ENCODE data around the gene SNX2. TPM values are rescaled to one million over a fixed set of nuclear protein-coding genes. Genes with fewer than 3 reads are reported as not detected.
"Not testable (repeated sequence)": the region's sequence is repeated elsewhere in the genome, so short reads cannot be mapped to it uniquely, and the experiment has no call there.

Gene SNX2
- total and polyA plus RNA-seq, 5 experiments from 2014 or later: 47.6 to 76.5 (median 58.2) TPM

DNA sequence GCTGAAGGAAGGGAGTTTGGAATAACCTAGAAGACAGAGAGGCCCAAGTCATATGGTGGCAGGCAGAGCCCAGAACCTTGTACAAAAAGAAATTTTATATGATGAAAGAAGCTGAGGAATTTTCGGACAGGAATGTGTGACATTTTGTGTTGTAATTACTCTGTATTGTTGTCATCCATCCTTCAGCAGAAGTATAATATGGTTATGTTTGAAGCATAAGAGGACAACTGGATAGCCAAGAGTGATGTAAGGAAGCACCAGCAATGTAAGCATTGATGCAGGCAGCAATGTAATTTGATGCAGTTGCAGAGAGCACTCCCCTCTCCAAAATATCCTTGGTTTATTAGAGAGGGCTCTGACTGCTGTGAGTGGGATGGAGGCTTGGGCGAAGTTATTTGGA, 19.1 kb upstream of the SNX2 start:
- H3K9me3 Mint-ChIP-seq: no peaks in the 10 kb centered on the region
- no peak for DNase-seq
- peaks cover 0 to 7% (median 0%) of the 10 kb centered on the region in 4 donors for H3K4me1 Mint-ChIP-seq
- H3K27ac Mint-ChIP-seq: no peak overlapping the region
- ATAC-seq: no peak
- POLR2A ChIA-PET: no interaction called here
- H3K27me3 Mint-ChIP-seq: peaks cover 3 to 22% (median 15%) of the 10 kb centered on the region in 5 donors
- H3K36me3 Mint-ChIP-seq: peaks cover 0 to 1% (median 0%) of the 10 kb centered on the region in 3 donors
- H3K4me3 Mint-ChIP-seq: no peak overlapping the region

DNA sequence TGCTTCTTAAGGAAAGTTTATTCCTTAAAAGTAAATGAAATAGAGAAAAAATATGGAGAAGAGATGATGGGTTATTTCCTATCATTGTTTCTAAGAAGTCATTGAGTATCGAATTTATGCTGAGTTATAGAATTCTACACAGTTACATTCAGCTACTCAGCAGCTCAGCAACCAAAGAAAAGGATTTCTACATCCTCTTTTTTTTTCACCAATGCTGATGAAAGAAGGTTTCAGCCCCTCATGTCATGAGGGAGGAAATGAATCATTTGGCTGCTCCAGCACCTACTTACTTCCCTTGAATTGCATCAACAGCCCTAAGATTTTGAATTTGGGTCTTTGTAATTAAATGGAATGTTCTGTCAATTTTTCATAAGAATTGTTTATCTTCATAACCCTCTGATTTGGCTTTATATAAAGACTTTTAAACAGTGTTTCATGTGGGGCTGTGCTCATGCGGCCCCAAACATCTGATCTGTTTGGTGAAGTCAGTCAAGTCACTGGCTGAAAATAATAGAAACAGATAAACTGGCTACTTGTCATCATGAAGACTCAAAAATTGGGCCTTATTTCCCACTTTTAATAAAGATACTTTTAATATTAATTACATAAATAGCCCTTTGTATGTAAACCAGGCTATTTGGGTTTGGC, 18.5 kb upstream of the SNX2 start:
- Mint-ChIP-seq H3K4me1 (peaks cover 0 to 7% (median 0%) of the 10 kb centered on the region in 4 donors), H3K4me3 (no peak overlapping the region), H3K27me3 (peaks cover 3 to 16% (median 10%) of the 10 kb centered on the region in 5 donors), H3K27ac (no peak overlapping the region), H3K9me3 (no peaks in the 10 kb centered on the region), H3K36me3 (peaks cover 0 to 1% (median 0%) of the 10 kb centered on the region in 3 donors)
- ATAC-seq (no peak), DNase-seq (no peak)
- POLR2A ChIA-PET: no interaction called here

DNA sequence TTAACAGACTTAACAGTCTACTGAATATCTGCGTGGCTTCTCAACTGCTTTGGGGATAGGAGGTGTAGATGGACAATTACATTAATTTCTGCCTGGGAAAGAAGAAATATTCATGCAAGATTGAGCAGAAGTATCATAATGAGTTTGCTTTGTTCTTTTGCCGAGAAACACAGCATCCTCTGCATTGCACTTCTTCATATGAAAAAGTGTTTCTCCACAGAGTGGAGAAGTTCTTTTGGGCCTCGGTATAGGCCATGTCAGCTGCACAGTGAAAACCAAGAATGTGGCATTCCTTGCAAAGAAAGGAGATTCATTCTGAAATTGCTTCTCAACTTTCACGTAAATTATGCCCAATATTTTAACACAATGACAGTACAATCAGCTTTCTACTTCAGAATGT, 17.6 kb upstream of the SNX2 start:
- peaks cover 2 to 7% (median 4%) of the 10 kb centered on the region in 5 donors for H3K27me3 Mint-ChIP-seq
- H3K9me3 Mint-ChIP-seq: no peaks in the 10 kb centered on the region
- no peak overlapping the region for H3K4me3 Mint-ChIP-seq
- H3K4me1 Mint-ChIP-seq: peaks cover 0 to 7% (median 0%) of the 10 kb centered on the region in 4 donors
- H3K36me3 Mint-ChIP-seq: peaks cover 0 to 1% (median 0%) of the 10 kb centered on the region in 3 donors
- DNase-seq (no peak), ATAC-seq (no peak)
- POLR2A ChIA-PET: no interaction called here
- no peak overlapping the region for H3K27ac Mint-ChIP-seq

DNA sequence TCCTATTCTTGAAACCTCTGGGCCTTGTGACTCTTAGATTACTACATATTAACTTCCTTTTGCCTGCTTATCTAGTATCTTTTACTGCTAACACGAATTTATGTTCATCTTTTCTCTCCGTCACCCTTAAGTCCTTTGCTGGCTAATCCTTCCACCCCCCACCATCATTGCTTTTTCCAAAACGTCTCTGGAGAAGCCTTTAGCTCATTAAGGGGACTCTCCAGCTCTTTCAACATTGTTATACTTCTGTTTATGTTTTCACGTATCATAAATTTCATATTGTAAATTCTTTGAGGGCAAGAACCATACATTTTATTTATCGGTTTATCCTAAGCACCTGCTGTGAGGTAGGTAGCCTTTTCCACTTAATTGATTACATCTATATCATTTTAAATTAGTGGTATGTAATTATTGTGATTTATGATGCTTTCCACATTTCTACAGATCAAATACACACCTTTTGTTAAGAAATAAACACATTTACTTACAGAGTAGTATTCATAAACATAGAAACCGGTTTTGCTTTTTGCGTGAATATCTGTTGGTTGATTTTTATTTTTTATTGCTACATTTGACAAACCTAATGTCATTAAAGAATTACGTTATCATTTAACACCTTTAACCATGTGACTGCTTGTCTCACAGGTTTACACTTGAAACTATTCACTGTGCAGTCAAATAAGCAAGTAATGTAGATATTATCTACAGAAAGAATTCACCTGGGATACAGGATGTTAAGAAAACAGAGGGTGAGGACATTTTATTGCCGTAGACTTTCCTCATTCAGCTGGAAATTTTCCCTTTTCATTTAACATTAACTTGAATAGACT, 15.4 kb upstream of the SNX2 start:
- H3K4me3 Mint-ChIP-seq: no peak overlapping the region
- H3K9me3 Mint-ChIP-seq: no peaks in the 10 kb centered on the region
- ATAC-seq (no peak), DNase-seq (no peak)
- peaks cover 0 to 7% (median 0%) of the 10 kb centered on the region in 4 donors for H3K4me1 Mint-ChIP-seq
- POLR2A ChIA-PET: no interaction called here
- no peaks in the 10 kb centered on the region for H3K27me3 Mint-ChIP-seq
- H3K36me3 Mint-ChIP-seq: peaks cover 0 to 3% (median 0%) of the 10 kb centered on the region in 3 donors
- H3K27ac Mint-ChIP-seq: no peak overlapping the region

DNA sequence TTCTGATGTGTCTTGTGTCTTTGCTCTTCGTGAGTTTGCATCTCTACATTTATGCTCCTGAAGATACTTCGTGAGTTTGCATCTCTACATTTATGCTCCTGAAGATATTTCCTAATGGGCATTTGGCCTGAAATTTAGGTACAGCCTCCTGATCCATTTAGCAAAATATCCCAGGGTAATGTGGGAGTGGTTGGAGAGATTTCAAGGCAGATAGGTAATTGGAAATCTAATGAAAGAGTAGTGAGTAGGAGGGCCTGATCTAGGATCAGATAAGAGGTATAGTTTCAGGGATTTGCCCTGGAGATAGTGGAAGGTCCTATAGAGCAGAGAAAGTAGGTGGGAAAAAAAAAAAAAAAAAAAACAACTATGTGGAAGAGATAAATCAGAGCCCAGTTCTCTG, 14.6 kb upstream of the SNX2 start:
- DNase-seq (no peak), ATAC-seq (no peak)
- no peaks in the 10 kb centered on the region for H3K9me3 Mint-ChIP-seq
- no peak overlapping the region for H3K4me3 Mint-ChIP-seq
- POLR2A ChIA-PET: no interaction called here
- no peak overlapping the region for H3K27ac Mint-ChIP-seq
- peaks cover 0 to 7% (median 0%) of the 10 kb centered on the region in 4 donors for H3K4me1 Mint-ChIP-seq
- H3K27me3 Mint-ChIP-seq: no peaks in the 10 kb centered on the region
- peaks cover 0 to 3% (median 0%) of the 10 kb centered on the region in 3 donors for H3K36me3 Mint-ChIP-seq

DNA sequence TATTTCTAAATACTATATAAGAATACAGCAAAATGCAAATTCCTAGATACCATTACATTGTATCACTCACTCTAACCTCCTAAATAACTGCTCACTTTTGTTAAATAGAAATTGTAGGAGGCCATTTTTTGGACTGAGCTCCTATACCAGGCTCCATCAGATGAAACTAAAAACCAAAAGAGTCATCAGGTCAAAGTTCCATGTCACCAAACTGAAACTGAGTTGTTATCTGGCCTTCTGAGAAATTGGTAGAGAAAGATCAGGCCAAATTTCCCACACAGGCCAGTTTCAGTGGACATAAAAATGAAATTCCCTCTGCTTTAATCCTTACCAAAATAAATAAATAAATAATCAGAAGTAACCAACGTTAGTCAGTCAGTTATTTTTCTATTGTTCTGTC, 13.8 kb upstream of the SNX2 start:
- no peak for ATAC-seq
- no peaks in the 10 kb centered on the region for H3K27me3 Mint-ChIP-seq
- no peak overlapping the region for H3K27ac Mint-ChIP-seq
- POLR2A ChIA-PET: no interaction called here
- no peak for DNase-seq
- no peak overlapping the region for H3K4me3 Mint-ChIP-seq
- H3K36me3 Mint-ChIP-seq: peaks cover 0 to 3% (median 0%) of the 10 kb centered on the region in 3 donors
- no peaks in the 10 kb centered on the region for H3K9me3 Mint-ChIP-seq
- peaks cover 0 to 4% (median 0%) of the 10 kb centered on the region in 4 donors for H3K4me1 Mint-ChIP-seq

DNA sequence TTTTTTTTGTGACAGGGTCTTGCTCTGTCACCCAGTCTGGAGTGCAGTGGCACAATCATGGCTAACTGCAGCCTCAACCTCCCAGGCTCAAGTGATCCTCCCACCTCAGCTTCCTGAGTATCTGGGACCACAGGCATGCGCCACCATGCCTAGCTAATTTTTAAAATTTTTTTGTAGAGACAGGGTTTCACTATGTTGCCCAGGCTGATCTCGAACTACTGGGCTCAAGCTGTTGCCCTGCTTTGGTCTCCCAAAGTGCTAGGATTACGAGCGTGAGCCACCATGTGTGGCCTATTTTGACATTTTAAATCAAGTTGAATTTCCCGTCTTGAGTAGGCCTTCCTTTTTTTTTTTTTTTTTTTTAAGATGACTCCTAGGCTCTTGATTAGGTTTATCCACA, 13.0 kb upstream of the SNX2 start:
- not testable (repeated sequence) for H3K27me3 Mint-ChIP-seq, ATAC-seq, H3K27ac Mint-ChIP-seq, H3K4me1 Mint-ChIP-seq, DNase-seq, H3K36me3 Mint-ChIP-seq, H3K9me3 Mint-ChIP-seq, H3K4me3 Mint-ChIP-seq
- POLR2A ChIA-PET: interaction anchor here (0.7 kb wide), 1 partner anchor 106 kb away, joined by 3 read pairs; no protein-coding TSS in a partner anchor

DNA sequence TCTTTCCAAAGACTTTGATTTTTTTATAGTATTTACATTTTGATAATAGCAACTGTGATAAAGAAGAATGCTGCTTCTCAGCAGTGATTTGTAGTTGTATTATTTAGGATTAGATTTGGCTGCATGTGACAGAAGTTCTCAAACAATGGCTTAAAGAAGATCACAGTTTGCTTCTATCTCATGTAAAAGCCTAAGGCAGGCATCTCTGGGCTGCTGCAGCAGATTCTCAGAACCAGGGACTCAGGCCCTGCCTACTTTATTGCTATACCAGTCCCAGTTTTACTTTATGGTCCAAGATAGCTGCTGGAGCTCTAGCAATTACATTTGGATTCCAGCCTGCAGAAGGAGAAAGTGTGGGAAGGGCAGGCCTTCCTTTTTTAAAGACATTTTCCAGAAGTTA, 8.8 kb upstream of the SNX2 start:
- DNase-seq: no peak
- H3K9me3 Mint-ChIP-seq: no peaks in the 10 kb centered on the region
- no peak overlapping the region for H3K4me3 Mint-ChIP-seq
- H3K36me3 Mint-ChIP-seq: peaks cover 0 to 2% (median 0%) of the 10 kb centered on the region in 3 donors
- peaks cover 0 to 11% (median 1%) of the 10 kb centered on the region in 5 donors for H3K27me3 Mint-ChIP-seq
- POLR2A ChIA-PET: no interaction called here
- no peak overlapping the region for H3K27ac Mint-ChIP-seq
- ATAC-seq: no peak
- H3K4me1 Mint-ChIP-seq: no peaks in the 10 kb centered on the region

DNA sequence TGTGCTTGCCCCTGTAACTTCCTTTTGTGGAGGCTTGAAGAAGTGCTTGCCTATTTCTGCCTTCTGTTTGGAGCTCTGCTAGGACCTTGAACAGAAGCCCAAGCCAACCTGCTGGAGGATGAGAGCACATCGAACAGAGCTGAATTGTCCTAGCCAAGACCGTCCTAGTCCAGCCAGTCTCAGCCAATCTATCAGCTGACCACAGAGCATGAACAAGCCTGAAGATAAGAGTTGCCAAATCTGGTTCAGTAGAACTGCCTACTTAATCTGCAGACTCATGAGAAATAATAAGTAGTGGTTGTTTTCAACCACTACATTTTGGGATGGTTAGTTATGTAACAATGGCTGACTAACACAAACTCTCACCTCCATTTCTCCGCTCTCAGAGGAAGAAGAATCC, 4.4 kb upstream of the SNX2 start:
- no peak overlapping the region for H3K4me3 Mint-ChIP-seq
- no peak overlapping the region for H3K27ac Mint-ChIP-seq
- peaks cover 0 to 11% (median 1%) of the 10 kb centered on the region in 5 donors for H3K27me3 Mint-ChIP-seq
- DNase-seq (no peak), ATAC-seq (no peak)
- peaks cover 2 to 11% (median 5%) of the 10 kb centered on the region in 4 donors for H3K4me1 Mint-ChIP-seq
- POLR2A ChIA-PET: no interaction called here
- no peaks in the 10 kb centered on the region for H3K36me3 Mint-ChIP-seq
- no peaks in the 10 kb centered on the region for H3K9me3 Mint-ChIP-seq

DNA sequence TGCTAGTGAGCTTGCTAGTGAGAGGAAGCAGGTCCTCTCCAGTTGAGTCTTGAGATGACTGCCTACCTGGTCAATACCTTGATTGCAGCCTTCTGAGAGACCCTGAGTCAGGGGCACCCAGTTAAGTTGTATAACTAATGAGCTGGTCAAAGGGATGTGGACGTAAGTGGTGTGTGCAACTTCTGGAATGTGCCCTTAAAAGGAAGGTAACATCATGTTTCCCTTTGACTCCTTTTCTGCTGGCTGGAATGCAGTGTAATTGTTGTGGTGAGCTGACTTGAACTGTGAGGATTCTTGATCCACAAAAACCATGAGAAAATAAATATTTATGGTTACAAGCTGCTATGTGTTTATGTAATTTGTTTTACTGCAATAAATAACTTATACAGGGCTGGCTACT, 2.4 kb upstream of the SNX2 start:
- Mint-ChIP-seq H3K4me1 (peaks cover 7 to 30% (median 16%) of the 10 kb centered on the region in 4 donors), H3K9me3 (no peaks in the 10 kb centered on the region), H3K36me3 (no peaks in the 10 kb centered on the region), H3K27ac (peak overlapping the region in 2 of 10 donors; percentile 7 to 35), H3K27me3 (peaks cover 0 to 11% (median 1%) of the 10 kb centered on the region in 5 donors), H3K4me3 (no peak overlapping the region)
- no peak for ATAC-seq
- POLR2A ChIA-PET: no interaction called here
- DNase-seq: no peak

DNA sequence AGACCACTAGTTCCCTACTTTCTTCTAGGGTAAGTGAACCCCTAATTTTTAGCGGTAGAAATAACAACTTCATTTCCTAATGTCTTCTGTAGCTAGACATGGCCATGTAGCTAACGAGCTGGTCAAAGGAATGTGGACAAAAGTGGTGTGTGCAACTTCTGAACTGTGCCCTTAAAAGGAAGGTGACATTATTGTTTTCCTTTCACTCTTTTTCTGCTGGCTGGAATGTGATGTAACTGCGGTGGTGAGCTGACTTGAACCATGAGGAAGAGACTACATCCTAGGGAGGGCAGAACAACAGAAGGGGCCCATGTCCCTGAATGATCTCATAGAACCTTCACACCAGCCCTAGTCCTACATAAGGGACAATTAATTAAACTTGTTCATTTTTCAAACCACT, 1.3 kb upstream of the SNX2 start:
- H3K27me3 Mint-ChIP-seq: peaks cover 0 to 11% (median 1%) of the 10 kb centered on the region in 5 donors
- H3K4me1 Mint-ChIP-seq: peaks cover 13 to 40% (median 25%) of the 10 kb centered on the region in 4 donors
- DNase-seq (no peak), ATAC-seq (no peak)
- peak overlapping the region in 9 of 10 donors; percentile 6 to 68 (median 35) for H3K27ac Mint-ChIP-seq
- no peaks in the 10 kb centered on the region for H3K9me3 Mint-ChIP-seq
- H3K4me3 Mint-ChIP-seq: peak overlapping the region in 8 of 10 donors; percentile 17 to 97 (median 59)
- POLR2A ChIA-PET: interaction anchor here (0.9 to 2.6 kb wide), 2 partner anchors 8 to 72 kb away, joined by 3 to 12 read pairs; partner anchors contain the start of gene SNX24
- no peaks in the 10 kb centered on the region for H3K36me3 Mint-ChIP-seq

DNA sequence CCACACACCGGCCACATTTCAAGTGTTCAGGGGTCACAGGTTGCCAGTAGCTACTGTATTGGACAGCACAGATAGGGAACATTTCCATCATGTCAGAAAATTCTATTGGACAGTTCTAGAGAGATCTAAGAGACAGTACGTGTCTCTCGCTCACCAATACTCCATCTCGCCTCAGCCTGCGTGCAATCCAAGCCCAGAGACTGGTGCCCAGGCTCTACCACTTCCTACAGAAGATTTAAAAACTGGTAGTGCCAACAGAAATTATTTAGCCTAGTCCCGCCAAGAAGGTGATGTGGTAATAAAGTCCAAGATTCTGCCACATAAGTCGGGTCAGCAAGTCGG, 390 bp upstream of the SNX2 start:
- Mint-ChIP-seq H3K27me3 (peaks cover 0 to 11% (median 1%) of the 10 kb centered on the region in 5 donors), H3K36me3 (no peaks in the 10 kb centered on the region), H3K27ac (peak overlapping the region; percentile 87 to 97 (median 96)), H3K4me1 (peaks cover 17 to 47% (median 33%) of the 10 kb centered on the region in 4 donors), H3K9me3 (no peaks in the 10 kb centered on the region), H3K4me3 (peak overlapping the region; percentile 93 to 98 (median 96))
- peak; percentile 22 to 35 for ATAC-seq
- POLR2A ChIA-PET: interaction anchor here (1.3 to 2.6 kb wide), 5 partner anchors 48 to 737 kb away, joined by 3 to 17 read pairs (median 6); partner anchors contain the start of genes CEP120, CSNK1G3 and SNX24
- no peak for DNase-seq

All from naive thymus-derived CD8-positive, alpha-beta T cell (primary cell).